Mammary epithelial cell (primary cell): ENCODE measurements around the gene NHERF2.

Source experiments
- EZH2 ChIP-seq: IDR thresholded peaks from 2 replicates; pipeline ENCODE4 v1.6.1; 2012; ENCODE audit warnings: low read length, inconsistent platforms, borderline replicate concordance
- TF ChIP-seq, protein P1 (sequence below), 2 donors: IDR thresholded peaks in 1 of 2; conservative IDR thresholded peaks in 1 of 2; 2 replicates each; pipeline ENCODE4 v1.5.1; 2011 to 2012; ENCODE audit warnings: inconsistent platforms in 2 of 2, low read length in 2 of 2, mild to moderate bottlenecking in 2 of 2, control low read depth in 1 of 2, low read depth in 1 of 2; ENCODE audit not compliant: insufficient read depth in 1 of 2; ENCODE audit errors: extremely low read depth in 1 of 2

DNA sequence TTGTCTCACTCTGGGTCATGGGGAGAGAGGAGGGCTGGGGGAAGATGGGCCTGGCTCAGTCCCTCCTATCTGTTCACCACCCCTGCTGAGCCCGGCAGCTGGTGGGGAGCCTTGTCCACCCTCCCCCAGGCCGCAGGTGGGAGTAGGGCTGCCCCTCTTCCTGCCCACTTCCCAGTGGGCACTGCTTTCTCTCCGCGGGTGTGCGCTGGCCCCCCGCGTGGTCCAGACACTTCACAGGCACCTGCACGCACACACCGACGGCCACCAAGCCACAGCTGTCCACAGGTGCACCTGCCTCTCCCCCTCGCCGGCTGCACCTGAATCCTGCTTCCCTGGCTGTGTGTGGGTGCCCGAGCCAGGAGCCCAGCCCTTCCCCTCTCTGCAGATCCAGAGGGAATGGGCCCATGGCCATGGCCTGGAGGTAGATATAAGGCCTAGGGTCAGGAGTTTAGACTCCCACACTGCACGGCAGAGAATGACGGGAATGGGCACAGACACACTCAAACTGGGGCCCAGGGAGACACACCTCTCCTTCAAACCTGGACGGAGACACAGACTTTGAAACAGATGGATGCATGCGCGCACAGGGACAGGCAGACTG lies 2.0 kb downstream of the NHERF2 start:
- TF ChIP-seq, protein P1, sequence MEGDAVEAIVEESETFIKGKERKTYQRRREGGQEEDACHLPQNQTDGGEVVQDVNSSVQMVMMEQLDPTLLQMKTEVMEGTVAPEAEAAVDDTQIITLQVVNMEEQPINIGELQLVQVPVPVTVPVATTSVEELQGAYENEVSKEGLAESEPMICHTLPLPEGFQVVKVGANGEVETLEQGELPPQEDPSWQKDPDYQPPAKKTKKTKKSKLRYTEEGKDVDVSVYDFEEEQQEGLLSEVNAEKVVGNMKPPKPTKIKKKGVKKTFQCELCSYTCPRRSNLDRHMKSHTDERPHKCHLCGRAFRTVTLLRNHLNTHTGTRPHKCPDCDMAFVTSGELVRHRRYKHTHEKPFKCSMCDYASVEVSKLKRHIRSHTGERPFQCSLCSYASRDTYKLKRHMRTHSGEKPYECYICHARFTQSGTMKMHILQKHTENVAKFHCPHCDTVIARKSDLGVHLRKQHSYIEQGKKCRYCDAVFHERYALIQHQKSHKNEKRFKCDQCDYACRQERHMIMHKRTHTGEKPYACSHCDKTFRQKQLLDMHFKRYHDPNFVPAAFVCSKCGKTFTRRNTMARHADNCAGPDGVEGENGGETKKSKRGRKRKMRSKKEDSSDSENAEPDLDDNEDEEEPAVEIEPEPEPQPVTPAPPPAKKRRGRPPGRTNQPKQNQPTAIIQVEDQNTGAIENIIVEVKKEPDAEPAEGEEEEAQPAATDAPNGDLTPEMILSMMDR (conservative IDR thresholded peaks at IDR 0.05 in 1 of 2, IDR thresholded peaks at IDR 0.05 in 1 of 2; ENCODE audit: extremely low read depth in 1 of 2, insufficient read depth in 1 of 2, low read depth in 1 of 2, low read length in 2 of 2), result no peak
- no peak for TF ChIP-seq EZH2
